Lower lobe of right lung (tissue), 2 donors: ENCODE measurements around the gene PPDPF. TPM values are rescaled to one million over a fixed set of nuclear protein-coding genes. Genes with fewer than 3 reads are reported as not detected.

ENCODE experiments used
- ATAC-seq, 2 donors: fragments of 200-7000 bp; cut with Tn5 transposase; one replicate each; pipeline ENCODE4 v1.9.1; 2020 to 2022; ENCODE audit warnings: mild to moderate bottlenecking in 2 of 2, moderate library complexity in 2 of 2
- DNase-seq: peaks from one replicate; pipeline ENCODE4 v3.0.0-alpha.2; 2020
- H3K27ac ChIP-seq: fragments of 200-600 bp; one replicate; pipeline ENCODE4 v1.8.0; 2022
- H3K27me3 ChIP-seq: fragments of 200-600 bp; one replicate; pipeline ENCODE4 v1.8.0; 2022; ENCODE audit warnings: low read depth
- H3K36me3 ChIP-seq: fragments of 200-600 bp; one replicate; pipeline ENCODE4 v1.8.0; 2022; ENCODE audit warnings: mild to moderate bottlenecking
- H3K4me1 ChIP-seq: fragments of 200-600 bp; one replicate; pipeline ENCODE4 v1.8.0; 2022
- H3K4me3 ChIP-seq: fragments of 200-600 bp; one replicate; pipeline ENCODE4 v1.8.0; 2022; ENCODE audit warnings: mild to moderate bottlenecking
- H3K9me3 ChIP-seq: fragments of 200-600 bp; one replicate; pipeline ENCODE4 v1.8.0; 2022
- intact Hi-C: fragments of 100-400 bp; cut with DNase I; formaldehyde crosslinking; loops from one replicate; pipeline ENCODE4 v1.11.0; 2022
- total RNA-seq: library from RNA; stranded (reverse); fragmentation: NEBNext Ultra II Directional; extraction: Animal tissue kit (Norgen Biotek cat#: 25700); gene quantifications from one replicate; pipeline ENCODE4 v1.2.1, GENCODE V29; 2021
- TF ChIP-seq, protein P1 (sequence below): fragments of 200-600 bp; IDR thresholded peaks from one replicate; pipeline ENCODE4 v1.8.0; 2022; ENCODE audit warnings: antibody characterized with exemption, mild to moderate bottlenecking
- donor health status: DM: no; HTN: yes; CAD: no; lungs with severe emphysema.

PPDPF gene
- total RNA-seq, 1 donor from 2014 or later, result 305 TPM

DNA sequence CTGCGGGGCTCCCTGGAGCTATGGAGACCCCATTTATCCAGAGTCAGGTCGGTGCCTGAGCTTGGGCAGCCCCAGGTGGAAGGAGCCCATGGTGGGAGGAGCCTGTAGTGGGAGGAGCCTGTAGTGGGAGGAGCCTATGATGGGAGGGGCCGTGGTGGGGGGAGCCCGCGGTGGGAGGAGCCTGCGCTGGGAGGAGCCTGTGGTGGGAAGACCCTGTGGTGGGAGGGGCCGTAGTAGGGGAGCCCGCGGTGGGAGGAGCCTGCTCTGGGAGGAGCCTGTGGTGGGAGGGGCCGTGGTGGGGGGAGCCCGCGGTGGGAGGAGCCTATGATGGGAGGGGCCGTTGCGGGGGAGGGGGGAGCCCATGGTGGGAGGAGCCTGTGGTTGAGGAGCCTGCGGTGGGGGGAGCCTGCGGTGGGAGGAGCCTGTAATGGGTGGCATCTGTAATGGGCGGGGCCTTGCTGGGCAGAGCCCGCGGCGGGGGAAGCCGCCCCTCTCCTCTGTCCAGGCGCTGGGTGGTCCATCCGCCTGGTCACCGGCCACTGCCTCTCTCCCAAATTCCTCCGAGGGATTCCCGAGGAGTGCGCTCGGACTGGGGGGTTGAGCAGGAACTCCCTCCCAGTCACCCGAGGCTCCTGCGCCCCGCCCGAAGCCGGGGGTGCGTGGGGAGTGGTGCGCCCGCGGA is 32.8 kb downstream of the PPDPF start:
- Histone ChIP-seq H3K27ac (peak overlapping the region; percentile 58), H3K27me3 (peaks cover 4% of the 10 kb centered on the region), H3K4me1 (peaks cover 11% of the 10 kb centered on the region), H3K9me3 (no peaks in the 10 kb centered on the region), H3K4me3 (peak overlapping the region; percentile 70), H3K36me3 (peaks cover under 1% of the 10 kb centered on the region)
- DNase-seq (peak; percentile 87), ATAC-seq (peak; percentile 84 to 91)
- intact Hi-C loops, result no loop called here
- TF ChIP-seq, protein P1, sequence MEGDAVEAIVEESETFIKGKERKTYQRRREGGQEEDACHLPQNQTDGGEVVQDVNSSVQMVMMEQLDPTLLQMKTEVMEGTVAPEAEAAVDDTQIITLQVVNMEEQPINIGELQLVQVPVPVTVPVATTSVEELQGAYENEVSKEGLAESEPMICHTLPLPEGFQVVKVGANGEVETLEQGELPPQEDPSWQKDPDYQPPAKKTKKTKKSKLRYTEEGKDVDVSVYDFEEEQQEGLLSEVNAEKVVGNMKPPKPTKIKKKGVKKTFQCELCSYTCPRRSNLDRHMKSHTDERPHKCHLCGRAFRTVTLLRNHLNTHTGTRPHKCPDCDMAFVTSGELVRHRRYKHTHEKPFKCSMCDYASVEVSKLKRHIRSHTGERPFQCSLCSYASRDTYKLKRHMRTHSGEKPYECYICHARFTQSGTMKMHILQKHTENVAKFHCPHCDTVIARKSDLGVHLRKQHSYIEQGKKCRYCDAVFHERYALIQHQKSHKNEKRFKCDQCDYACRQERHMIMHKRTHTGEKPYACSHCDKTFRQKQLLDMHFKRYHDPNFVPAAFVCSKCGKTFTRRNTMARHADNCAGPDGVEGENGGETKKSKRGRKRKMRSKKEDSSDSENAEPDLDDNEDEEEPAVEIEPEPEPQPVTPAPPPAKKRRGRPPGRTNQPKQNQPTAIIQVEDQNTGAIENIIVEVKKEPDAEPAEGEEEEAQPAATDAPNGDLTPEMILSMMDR, result no peak

- Histone ChIP-seq H3K27ac (peak within 1 kb of the TSS; percentile 58), H3K4me3 (peak within 1 kb of the TSS; percentile 70), H3K4me1 (peaks cover 11% of the 10 kb centered on the region), H3K27me3 (no peaks in the 10 kb centered on the region), H3K36me3 (peaks cover 5% of the 10 kb centered on the region), H3K9me3 (no peaks in the 10 kb centered on the region)
- intact Hi-C loops, result no loop called here
- ATAC-seq, result peak; percentile 59 to 65
- peak; percentile 69 for DNase-seq
- TF ChIP-seq, protein P1, result no peak
Observed at GRCh38 chr20:63553933-63554290, 33.3 kb downstream of the PPDPF start, which contains the start of gene FNDC11. TSS of gene FNDC11 (plus strand) at chr20:63554159. CDS start at chr20:63555664, 1,505 bp downstream.

GRCh38 chr20:63554361-63555278 is 34.1 kb downstream of the PPDPF start:
- H3K27me3 ChIP-seq, result no peaks in the 10 kb centered on the region
- intact Hi-C loops, result no loop called here
- H3K4me3 ChIP-seq, result peak overlapping the region; percentile 70
- H3K36me3 ChIP-seq, result peaks cover 9% of the 10 kb centered on the region
- TF ChIP-seq, protein P1, result no peak
- H3K27ac ChIP-seq, result no peak overlapping the region
- DNase-seq (no peak), ATAC-seq (no peak)
- no peaks in the 10 kb centered on the region for H3K9me3 ChIP-seq
- peaks cover 11% of the 10 kb centered on the region for H3K4me1 ChIP-seq

- TF ChIP-seq, protein P1, result no peak
- intact Hi-C loops, result no loop called here
- Histone ChIP-seq H3K27ac (no peak overlapping the region), H3K4me1 (peaks cover 11% of the 10 kb centered on the region), H3K9me3 (no peaks in the 10 kb centered on the region), H3K27me3 (no peaks in the 10 kb centered on the region), H3K4me3 (no peak overlapping the region), H3K36me3 (peaks cover 21% of the 10 kb centered on the region)
- no peak for DNase-seq
- ATAC-seq, result no peak
Observed at GRCh38 chr20:63555661-63556381, 35.3 kb downstream of the PPDPF start.

GRCh38 chr20:63556873-63557478 is 36.4 kb downstream of the PPDPF start:
- DNase-seq (no peak), ATAC-seq (no peak)
- H3K4me1 ChIP-seq, result peaks cover 11% of the 10 kb centered on the region
- no peak overlapping the region for H3K27ac ChIP-seq
- H3K9me3 ChIP-seq, result no peaks in the 10 kb centered on the region
- no peaks in the 10 kb centered on the region for H3K27me3 ChIP-seq
- TF ChIP-seq, protein P1, result no peak
- H3K4me3 ChIP-seq, result no peak overlapping the region
- H3K36me3 ChIP-seq, result peaks cover 32% of the 10 kb centered on the region
- intact Hi-C loops, result no loop called here
